ENCODE results near the gene GOLGB1.

DNA sequence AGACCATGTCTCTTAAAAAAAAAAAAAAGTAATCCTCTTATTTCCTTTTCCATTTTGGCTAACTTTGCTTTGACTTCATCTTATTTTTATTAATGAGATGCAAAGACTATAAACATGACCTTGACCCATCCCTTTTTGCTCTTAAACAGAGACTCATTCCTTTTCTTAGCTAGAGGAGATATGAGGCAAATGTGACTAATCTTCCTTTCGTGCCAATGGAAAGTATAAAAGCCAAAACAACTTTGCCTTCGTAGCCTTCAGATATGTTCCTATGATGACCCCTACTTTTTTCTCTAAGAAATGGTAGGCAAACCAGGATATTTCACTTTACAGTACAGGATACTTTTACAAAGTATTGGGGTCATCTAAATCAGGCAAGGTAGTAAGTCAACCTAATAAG lies 36.9 kb upstream of the GOLGB1 start:
- no peak for TF ChIP-seq MYB (IDR thresholded peaks at IDR 0.05; ENCODE audit: borderline replicate concordance, low read depth, low read length)
- TF ChIP-seq GABPA (IDR thresholded peaks at IDR 0.05; ENCODE audit: low read depth) = no peak
- no peak for TF ChIP-seq ZZZ3 (IDR thresholded peaks at IDR 0.05; ENCODE audit: control insufficient read depth, insufficient read length, low read depth)
- no peak for TF ChIP-seq POLR2AphosphoS5 (IDR thresholded peaks at IDR 0.05; ENCODE audit: low read length)
- TF ChIP-seq CTCF (IDR thresholded peaks at IDR 0.05 in 2 of 3, conservative IDR thresholded peaks at IDR 0.05 in 1 of 3; ENCODE audit: control insufficient read depth in 2 of 3, extremely low read depth in 1 of 3, insufficient read depth in 1 of 3, low read depth in 3 of 3, low read length in 3 of 3) = no peak
- no peak for TF ChIP-seq KDM1A (IDR thresholded peaks at IDR 0.05; ENCODE audit: borderline replicate concordance)
- no peak for TF ChIP-seq POLR2A (IDR thresholded peaks at IDR 0.05; ENCODE audit: low read depth, low read length)
- no peak for TF ChIP-seq CBX3 (IDR thresholded peaks at IDR 0.05; ENCODE audit: borderline replicate concordance, low read depth)
- TF ChIP-seq SREBF2 (IDR thresholded peaks at IDR 0.05; ENCODE audit: low read length) = no peak
- TF ChIP-seq BRCA1 (IDR thresholded peaks at IDR 0.05; ENCODE audit: low read depth, low read length) = no peak
- no peak for TF ChIP-seq TCF3 (IDR thresholded peaks at IDR 0.05; ENCODE audit: borderline replicate concordance, insufficient read depth, low read depth, low read length)
- TF ChIP-seq SMARCA5 (IDR thresholded peaks at IDR 0.05) = no peak
- TF ChIP-seq LARP7 (IDR thresholded peaks at IDR 0.05) = no peak

All from GM12878 (cell line).